Gastroesophageal sphincter (tissue), 3 donors: ENCODE results near the gene CEMIP.

ENCODE experiments used
- CTCF ChIP-seq, 4 experiments: fragments of 200-600 bp in 2 of 4; fragments of 450-650 bp in 2 of 4; sonication (generic) in 1 of 4; IDR thresholded peaks; one replicate each; pipeline ENCODE4 v1.5.1; 2017 to 2019; ENCODE audit warnings: antibody characterized with exemption in 4 of 4, mild to moderate bottlenecking in 2 of 4, moderate library complexity in 2 of 4
- POLR2A ChIP-seq, 2 donors: fragments of 450-650 bp; IDR thresholded peaks; one replicate each; pipeline ENCODE4 v1.6.1; 2017; ENCODE audit warnings: antibody characterized with exemption in 2 of 2, mild to moderate bottlenecking in 2 of 2, moderate library complexity in 1 of 2
- POLR2AphosphoS5 ChIP-seq: sonication (generic); formaldehyde crosslinking; IDR thresholded peaks from one replicate; pipeline ENCODE4 v1.6.1; 2017; ENCODE audit warnings: antibody characterized with exemption

DNA sequence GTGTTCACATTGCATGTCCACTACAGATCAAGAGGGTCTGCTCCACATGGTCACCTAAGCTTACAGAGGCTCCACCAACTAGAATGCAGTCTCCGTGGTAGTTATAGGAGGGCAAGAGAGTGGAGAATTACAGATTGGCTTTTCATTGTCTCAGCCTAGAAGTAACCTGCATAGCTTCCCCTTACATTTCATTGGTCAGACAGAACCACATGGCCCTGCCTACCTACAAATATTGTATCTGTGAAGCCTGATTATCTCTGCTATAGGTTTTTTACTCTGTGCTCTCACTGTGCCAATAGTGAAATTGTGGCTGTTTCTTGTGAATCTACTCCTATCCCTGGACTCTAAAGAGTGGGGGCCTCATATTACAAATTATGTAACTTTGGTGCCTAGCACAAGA lies 219.1 kb downstream of the CEMIP start:
- TF ChIP-seq CTCF (IDR thresholded peaks at IDR 0.05) (no peak), POLR2A (IDR thresholded peaks at IDR 0.05) (no peak), POLR2AphosphoS5 (no peak)
